ENCODE data around the gene NXPE1. TPM values are rescaled to one million over a fixed set of nuclear protein-coding genes. Genes with fewer than 3 reads are reported as not detected.

Gene NXPE1
- total and polyA plus RNA-seq, 8 donors = 0.09 TPM; not detected in 7

DNA sequence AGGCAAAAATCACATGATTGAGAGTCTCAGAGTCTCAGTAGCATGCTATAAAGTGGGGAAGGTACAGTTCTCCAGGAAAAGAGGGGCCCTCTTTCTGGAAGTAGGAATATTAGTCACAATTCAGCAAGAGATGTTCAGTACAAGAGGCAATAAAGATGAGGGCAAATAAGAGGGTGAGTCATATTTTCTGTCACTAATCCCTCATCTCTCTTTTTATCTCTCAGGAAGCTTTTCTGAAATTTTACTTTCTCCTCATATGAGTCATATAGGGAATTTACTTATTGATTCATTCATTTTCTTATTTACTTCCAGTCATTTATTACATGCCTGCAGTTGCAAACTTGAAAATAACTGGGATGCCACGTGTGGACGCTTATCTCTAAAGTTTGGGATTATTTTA is 3.4 kb upstream of the NXPE1 start:
- ATAC-seq (no peak), DNase-seq (no peak), FAIRE-seq (no peak)
- Histone ChIP-seq H3K27me3 (no peaks in the 10 kb centered on the region), H3K4me3 (no peak overlapping the region), H3K36me3 (no peaks in the 10 kb centered on the region), H3K4me1 (no peaks in the 10 kb centered on the region), H3K27ac (no peak overlapping the region), H3K9me3 (no peaks in the 10 kb centered on the region)
- WGBS, 2 donors = 23 to 36% methylated on average over 2 of the region's 2 CpGs
- TF ChIP-seq, protein P1, sequence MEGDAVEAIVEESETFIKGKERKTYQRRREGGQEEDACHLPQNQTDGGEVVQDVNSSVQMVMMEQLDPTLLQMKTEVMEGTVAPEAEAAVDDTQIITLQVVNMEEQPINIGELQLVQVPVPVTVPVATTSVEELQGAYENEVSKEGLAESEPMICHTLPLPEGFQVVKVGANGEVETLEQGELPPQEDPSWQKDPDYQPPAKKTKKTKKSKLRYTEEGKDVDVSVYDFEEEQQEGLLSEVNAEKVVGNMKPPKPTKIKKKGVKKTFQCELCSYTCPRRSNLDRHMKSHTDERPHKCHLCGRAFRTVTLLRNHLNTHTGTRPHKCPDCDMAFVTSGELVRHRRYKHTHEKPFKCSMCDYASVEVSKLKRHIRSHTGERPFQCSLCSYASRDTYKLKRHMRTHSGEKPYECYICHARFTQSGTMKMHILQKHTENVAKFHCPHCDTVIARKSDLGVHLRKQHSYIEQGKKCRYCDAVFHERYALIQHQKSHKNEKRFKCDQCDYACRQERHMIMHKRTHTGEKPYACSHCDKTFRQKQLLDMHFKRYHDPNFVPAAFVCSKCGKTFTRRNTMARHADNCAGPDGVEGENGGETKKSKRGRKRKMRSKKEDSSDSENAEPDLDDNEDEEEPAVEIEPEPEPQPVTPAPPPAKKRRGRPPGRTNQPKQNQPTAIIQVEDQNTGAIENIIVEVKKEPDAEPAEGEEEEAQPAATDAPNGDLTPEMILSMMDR (IDR thresholded peaks at IDR 0.05) = no peak
- intact Hi-C loops (cut with DNase I) = no loop called here

GRCh38 chr11:114562166-114562916 is 2.7 kb upstream of the NXPE1 start:
- FAIRE-seq (no peak), ATAC-seq (peak in 1 of 4 donors; percentile 36), DNase-seq (no peak)
- intact Hi-C loops (cut with DNase I) = no loop called here
- no peaks in the 10 kb centered on the region for H3K27me3 ChIP-seq
- no peaks in the 10 kb centered on the region for H3K4me1 ChIP-seq
- no peak overlapping the region for H3K27ac ChIP-seq
- no peaks in the 10 kb centered on the region for H3K9me3 ChIP-seq
- H3K4me3 ChIP-seq = no peak overlapping the region
- WGBS, 2 donors = 14 to 20% methylated on average over 3 of the region's 3 CpGs
- TF ChIP-seq, protein P1 (IDR thresholded peaks at IDR 0.05) = no peak
- no peaks in the 10 kb centered on the region for H3K36me3 ChIP-seq

GRCh38 chr11:114556135-114556534 is 3.5 kb downstream of the NXPE1 start:
- no peaks in the 10 kb centered on the region for H3K36me3 ChIP-seq
- H3K4me3 ChIP-seq = no peak overlapping the region
- no peaks in the 10 kb centered on the region for H3K4me1 ChIP-seq
- ATAC-seq (no peak), DNase-seq (no peak), FAIRE-seq (no peak)
- no peak overlapping the region for H3K27ac ChIP-seq
- intact Hi-C loops (cut with DNase I) = no loop called here
- H3K27me3 ChIP-seq = no peaks in the 10 kb centered on the region
- H3K9me3 ChIP-seq = no peaks in the 10 kb centered on the region
- TF ChIP-seq, protein P1 (IDR thresholded peaks at IDR 0.05) = no peak
- 51 to 75% methylated on average over 1 of the region's 1 CpG for WGBS, 2 donors

DNA sequence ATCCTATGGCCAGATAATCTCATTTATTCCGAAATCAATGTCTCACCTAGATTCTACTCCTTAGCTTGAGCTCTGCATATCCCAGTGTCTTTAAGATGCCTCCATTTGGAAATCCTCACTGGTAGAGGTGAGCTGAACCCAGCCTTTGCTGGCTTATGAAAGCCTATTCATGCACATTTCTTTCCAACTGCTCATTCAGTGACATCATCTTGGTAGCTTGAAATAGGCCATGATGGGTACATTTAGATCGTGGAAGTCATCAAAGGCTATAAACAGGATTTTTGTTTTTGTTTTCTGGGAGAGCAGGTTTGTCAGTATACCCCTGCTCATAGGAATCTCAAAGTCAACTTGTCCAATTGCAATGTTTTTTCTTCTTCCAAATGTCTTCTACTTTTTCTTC is 6.0 kb downstream of the NXPE1 start:
- Histone ChIP-seq H3K36me3 (no peaks in the 10 kb centered on the region), H3K4me1 (no peaks in the 10 kb centered on the region), H3K4me3 (no peak overlapping the region), H3K27ac (no peak overlapping the region), H3K9me3 (no peaks in the 10 kb centered on the region), H3K27me3 (no peaks in the 10 kb centered on the region)
- no peak for DNase-seq
- intact Hi-C loops (cut with DNase I) = no loop called here
- 54 to 65% methylated on average over 2 of the region's 2 CpGs for WGBS, 2 donors
- no peak for ATAC-seq
- FAIRE-seq = no peak
- TF ChIP-seq, protein P1 (IDR thresholded peaks at IDR 0.05) = no peak

GRCh38 chr11:114551060-114551459 is 8.6 kb downstream of the NXPE1 start:
- H3K9me3 ChIP-seq = no peaks in the 10 kb centered on the region
- 55 to 61% methylated on average over 4 of the region's 4 CpGs for WGBS, 2 donors
- TF ChIP-seq, protein P1 (IDR thresholded peaks at IDR 0.05) = no peak
- H3K27me3 ChIP-seq = no peaks in the 10 kb centered on the region
- H3K27ac ChIP-seq = no peak overlapping the region
- H3K4me3 ChIP-seq = no peak overlapping the region
- intact Hi-C loops (cut with DNase I) = no loop called here
- no peaks in the 10 kb centered on the region for H3K36me3 ChIP-seq
- ATAC-seq (no peak), DNase-seq (no peak), FAIRE-seq (no peak)
- H3K4me1 ChIP-seq = no peaks in the 10 kb centered on the region

Data from pancreas (tissue), 10 donors.